Gastroesophageal sphincter (tissue), 4 donors: ENCODE data around the gene APRT. TPM values are rescaled to one million over a fixed set of nuclear protein-coding genes. Genes with fewer than 3 reads are reported as not detected.

Experiments used
- ATAC-seq: fragments of 150-250 bp; one replicate; pipeline ENCODE4 v1.9.1; 2016; ENCODE audit warnings: mild to moderate bottlenecking, moderate library complexity
- H3K27ac ChIP-seq, 4 donors: fragments of 200-600 bp; sonication (generic) in 3 of 4; 1 replicate in 3 of 4; 2 replicates in 1 of 4; pipeline ENCODE4 v1.5.1; 2016 to 2019
- H3K27me3 ChIP-seq: fragments of 200-600 bp; sonication (generic); one replicate; pipeline ENCODE4 v1.5.1; 2019
- H3K36me3 ChIP-seq, 2 donors: fragments of 200-600 bp; sonication (generic); one replicate each; pipeline ENCODE4 v1.5.1; 2019; ENCODE audit warnings: control low read depth in 1 of 2
- H3K4me1 ChIP-seq, 3 donors: fragments of 200-600 bp; sonication (generic); 1 replicate in 2 of 3; 2 replicates in 1 of 3; pipeline ENCODE4 v1.5.1; 2016 to 2019; ENCODE audit warnings: control low read depth in 2 of 3
- H3K4me3 ChIP-seq, 2 donors: fragments of 200-600 bp; sonication (generic); one replicate each; pipeline ENCODE4 v1.5.1; 2019; ENCODE audit warnings: mild to moderate bottlenecking in 1 of 2, moderate library complexity in 1 of 2
- H3K9me3 ChIP-seq, 3 donors: fragments of 200-600 bp; sonication (generic); one replicate each; pipeline ENCODE4 v1.5.1; 2017 to 2019; ENCODE audit warnings: control low read depth in 2 of 3
- CTCF ChIP-seq, 4 experiments: fragments of 200-600 bp in 2 of 4; fragments of 450-650 bp in 2 of 4; sonication (generic) in 1 of 4; IDR thresholded peaks; one replicate each; pipeline ENCODE4 v1.5.1; 2017 to 2019; ENCODE audit warnings: antibody characterized with exemption in 4 of 4, mild to moderate bottlenecking in 2 of 4, moderate library complexity in 2 of 4
- EP300 ChIP-seq: sonication (generic); formaldehyde crosslinking; IDR thresholded peaks from one replicate; pipeline ENCODE4 v1.6.1; 2017; ENCODE audit warnings: antibody characterized with exemption, mild to moderate bottlenecking
- POLR2A ChIP-seq, 2 donors: fragments of 450-650 bp; IDR thresholded peaks; one replicate each; pipeline ENCODE4 v1.6.1; 2017; ENCODE audit warnings: antibody characterized with exemption in 2 of 2, mild to moderate bottlenecking in 2 of 2, moderate library complexity in 1 of 2
- POLR2AphosphoS5 ChIP-seq: sonication (generic); formaldehyde crosslinking; IDR thresholded peaks from one replicate; pipeline ENCODE4 v1.6.1; 2017; ENCODE audit warnings: antibody characterized with exemption
- WGBS, 2 donors: methylation state at CpG; one replicate each; pipeline ENCODE4 v1.1.5; 2018; ENCODE audit warnings: low coverage in 1 of 2; 5-methylcytosine and 5-hydroxymethylcytosine counted together
- total RNA-seq, 4 donors: library from RNA; depleted of rRNA; stranded (reverse); fragments of >200 nt; gene quantifications; one replicate each; pipeline ENCODE4 v1.1.0, GENCODE V29; 2016

The APRT gene
- total RNA-seq, 4 donors from 2014 or later: 64.9 to 103 (median 92.9) TPM

- no peak for TF ChIP-seq POLR2AphosphoS5
- no peak for TF ChIP-seq POLR2A (IDR thresholded peaks at IDR 0.05)
- H3K27me3 ChIP-seq: no peaks in the 10 kb centered on the region
- H3K36me3 ChIP-seq: peaks cover 0 to 42% of the 10 kb centered on the region in 2 donors
- no peak for ATAC-seq
- no peaks in the 10 kb centered on the region for H3K9me3 ChIP-seq
- WGBS, 2 donors: 45 to 82% methylated on average over 3 to 4 of the region's 20 CpGs
- H3K4me3 ChIP-seq: no peak overlapping the region
- H3K4me1 ChIP-seq: peaks cover 0 to 54% (median 19%) of the 10 kb centered on the region in 3 donors
- H3K27ac ChIP-seq: no peak overlapping the region
Observed at GRCh38 chr16:88854306-88855111, 42.8 kb upstream of the APRT start.

- ATAC-seq: no peak
- peaks cover 0 to 42% of the 10 kb centered on the region in 2 donors for H3K36me3 ChIP-seq
- TF ChIP-seq POLR2AphosphoS5 (no peak), POLR2A (IDR thresholded peaks at IDR 0.05) (no peak), EP300 (no peak), CTCF (IDR thresholded peaks at IDR 0.05) (no peak)
Observed at GRCh38 chr16:88853325-88853941, 41.7 kb upstream of the APRT start.

GRCh38 chr16:88851616-88852015 lies 39.9 kb upstream of the APRT start:
- WGBS, 2 donors: 98% methylated on average over 9 of the region's 19 CpGs; no CpG with 5 or more reads in 1 of the 2 donors
- Histone ChIP-seq H3K27ac (no peak overlapping the region), H3K27me3 (no peaks in the 10 kb centered on the region), H3K4me3 (no peak overlapping the region), H3K9me3 (no peaks in the 10 kb centered on the region), H3K4me1 (peaks cover 0 to 33% (median 11%) of the 10 kb centered on the region in 3 donors), H3K36me3 (peaks cover 0 to 56% of the 10 kb centered on the region in 2 donors)
- TF ChIP-seq POLR2A (IDR thresholded peaks at IDR 0.05) (no peak), POLR2AphosphoS5 (no peak), EP300 (no peak), CTCF (IDR thresholded peaks at IDR 0.05) (no peak)
- ATAC-seq: no peak

More at GRCh38 chr16:88853325-88853941, 41.7 kb upstream of the APRT start:
- 62 to 80% methylated on average over 1 to 6 of the region's 17 CpGs for WGBS, 2 donors
- Histone ChIP-seq H3K4me1 (peaks cover 0 to 44% (median 19%) of the 10 kb centered on the region in 3 donors), H3K27me3 (no peaks in the 10 kb centered on the region), H3K27ac (no peak overlapping the region), H3K4me3 (no peak overlapping the region), H3K9me3 (no peaks in the 10 kb centered on the region)

GRCh38 chr16:88850531-88851199 lies 38.9 kb upstream of the APRT start:
- ATAC-seq: no peak
- 83 to 94% methylated on average over 9 to 13 of the region's 33 CpGs for WGBS, 2 donors
- no peak for TF ChIP-seq CTCF (IDR thresholded peaks at IDR 0.05)
- no peak for TF ChIP-seq POLR2A (IDR thresholded peaks at IDR 0.05)
- TF ChIP-seq POLR2AphosphoS5: no peak
- TF ChIP-seq EP300: no peak
- Histone ChIP-seq H3K27ac (no peak overlapping the region), H3K36me3 (peaks cover 0 to 56% of the 10 kb centered on the region in 2 donors), H3K9me3 (no peaks in the 10 kb centered on the region), H3K4me1 (peaks cover 0 to 24% (median 4%) of the 10 kb centered on the region in 3 donors), H3K27me3 (no peaks in the 10 kb centered on the region), H3K4me3 (no peak overlapping the region)

GRCh38 chr16:88848557-88848956 lies 36.8 kb upstream of the APRT start:
- Histone ChIP-seq H3K27me3 (no peaks in the 10 kb centered on the region), H3K27ac (no peak overlapping the region), H3K36me3 (peaks cover 0 to 54% of the 10 kb centered on the region in 2 donors), H3K4me1 (peaks cover 0 to 3% (median 0%) of the 10 kb centered on the region in 3 donors), H3K9me3 (no peaks in the 10 kb centered on the region), H3K4me3 (no peak overlapping the region)
- ATAC-seq: no peak
- TF ChIP-seq POLR2AphosphoS5 (no peak), CTCF (IDR thresholded peaks at IDR 0.05) (no peak), POLR2A (IDR thresholded peaks at IDR 0.05) (no peak), EP300 (no peak)
- 73% methylated on average over 5 of the region's 21 CpGs; no CpG with 5 or more reads in 1 of the 2 donors for WGBS, 2 donors
